HG03460 (cell line): ENCODE results near the gene ANKRD24.
"Not testable (repeated sequence)": the region's sequence is repeated elsewhere in the genome, so short reads cannot be mapped to it uniquely, and the experiment has no call there.

Source experiments
- ATAC-seq: cut with Tn5 transposase; IDR thresholded peaks from one replicate; pipeline ENCODE4 v1.9.1; 2021; ENCODE audit not compliant: unreplicated experiment

ANKRD24 gene

GRCh38 chr19:4197625-4198466 lies 15.4 kb downstream of the ANKRD24 start:
- ATAC-seq = no peak

GRCh38 chr19:4198467-4199126 lies 16.1 kb downstream of the ANKRD24 start:
- no peak for ATAC-seq

GRCh38 chr19:4199699-4200293 lies 17.3 kb downstream of the ANKRD24 start:
- ATAC-seq = no peak

- no peak for ATAC-seq
Measured at GRCh38 chr19:4200940-4201542, 18.6 kb downstream of the ANKRD24 start.

GRCh38 chr19:4201798-4202197 lies 19.3 kb downstream of the ANKRD24 start:
- ATAC-seq = no peak

- ATAC-seq = no peak
Measured at GRCh38 chr19:4206818-4207484, 24.5 kb downstream of the ANKRD24 start.

- ATAC-seq = no peak
Measured at GRCh38 chr19:4208385-4209094, 26.1 kb downstream of the ANKRD24 start.

GRCh38 chr19:4210166-4210731 lies 27.8 kb downstream of the ANKRD24 start:
- no peak for ATAC-seq

- ATAC-seq = no peak
Measured at GRCh38 chr19:4213116-4213515, 30.6 kb downstream of the ANKRD24 start.

GRCh38 chr19:4215807-4216206 lies 33.3 kb downstream of the ANKRD24 start:
- ATAC-seq = no peak

GRCh38 chr19:4216846-4217245 lies 34.4 kb downstream of the ANKRD24 start:
- no peak for ATAC-seq

GRCh38 chr19:4217429-4218264 lies 35.2 kb downstream of the ANKRD24 start:
- ATAC-seq = no peak

- ATAC-seq = not testable (repeated sequence)
Measured at GRCh38 chr19:4218523-4218922, 36.0 kb downstream of the ANKRD24 start.

- no peak for ATAC-seq
Measured at GRCh38 chr19:4220188-4220587, 37.7 kb downstream of the ANKRD24 start.

GRCh38 chr19:4224470-4224869 lies 42.0 kb downstream of the ANKRD24 start:
- ATAC-seq = no peak

- no peak for ATAC-seq
Measured at GRCh38 chr19:4225885-4226284, 43.4 kb downstream of the ANKRD24 start.

GRCh38 chr19:4227771-4228170 lies 45.3 kb downstream of the ANKRD24 start:
- no peak for ATAC-seq

GRCh38 chr19:4228765-4229178 lies 46.3 kb downstream of the ANKRD24 start:
- ATAC-seq = no peak
